Lower lobe of right lung (tissue), 2 donors: ENCODE data around the gene RFTN1. TPM values are rescaled to one million over a fixed set of nuclear protein-coding genes. Genes with fewer than 3 reads are reported as not detected.

ENCODE experiments used
- ATAC-seq, 2 donors: fragments of 200-7000 bp; cut with Tn5 transposase; one replicate each; pipeline ENCODE4 v1.9.1; 2020 to 2022; ENCODE audit warnings: mild to moderate bottlenecking in 2 of 2, moderate library complexity in 2 of 2
- DNase-seq: peaks from one replicate; pipeline ENCODE4 v3.0.0-alpha.2; 2020
- H3K27ac ChIP-seq: fragments of 200-600 bp; one replicate; pipeline ENCODE4 v1.8.0; 2022
- H3K27me3 ChIP-seq: fragments of 200-600 bp; one replicate; pipeline ENCODE4 v1.8.0; 2022; ENCODE audit warnings: low read depth
- H3K36me3 ChIP-seq: fragments of 200-600 bp; one replicate; pipeline ENCODE4 v1.8.0; 2022; ENCODE audit warnings: mild to moderate bottlenecking
- H3K4me1 ChIP-seq: fragments of 200-600 bp; one replicate; pipeline ENCODE4 v1.8.0; 2022
- H3K4me3 ChIP-seq: fragments of 200-600 bp; one replicate; pipeline ENCODE4 v1.8.0; 2022; ENCODE audit warnings: mild to moderate bottlenecking
- H3K9me3 ChIP-seq: fragments of 200-600 bp; one replicate; pipeline ENCODE4 v1.8.0; 2022
- CTCF ChIP-seq: fragments of 200-600 bp; IDR thresholded peaks from one replicate; pipeline ENCODE4 v1.8.0; 2022; ENCODE audit warnings: antibody characterized with exemption, mild to moderate bottlenecking
- intact Hi-C: fragments of 100-400 bp; cut with DNase I; formaldehyde crosslinking; loops from one replicate; pipeline ENCODE4 v1.11.0; 2022
- total RNA-seq: library from RNA; stranded (reverse); fragmentation: NEBNext Ultra II Directional; extraction: Animal tissue kit (Norgen Biotek cat#: 25700); gene quantifications from one replicate; pipeline ENCODE4 v1.2.1, GENCODE V29; 2021
- donor health status: DM: no; HTN: yes; CAD: no; lungs with severe emphysema.

The RFTN1 gene
- total RNA-seq, 1 donor from 2014 or later = 58.2 TPM

GRCh38 chr3:16395212-16395611 lies 118.3 kb downstream of the RFTN1 start:
- H3K36me3 ChIP-seq = no peaks in the 10 kb centered on the region
- H3K4me3 ChIP-seq = no peak overlapping the region
- no peak for ATAC-seq
- peaks cover 22% of the 10 kb centered on the region for H3K4me1 ChIP-seq
- intact Hi-C loops = no loop called here
- no peak for DNase-seq
- no peak for TF ChIP-seq CTCF
- H3K27ac ChIP-seq = no peak overlapping the region
- H3K27me3 ChIP-seq = no peaks in the 10 kb centered on the region
- no peaks in the 10 kb centered on the region for H3K9me3 ChIP-seq

GRCh38 chr3:16394639-16395038 lies 118.9 kb downstream of the RFTN1 start:
- H3K4me3 ChIP-seq = no peak overlapping the region
- no peak overlapping the region for H3K27ac ChIP-seq
- H3K27me3 ChIP-seq = no peaks in the 10 kb centered on the region
- no peak for TF ChIP-seq CTCF
- no peaks in the 10 kb centered on the region for H3K9me3 ChIP-seq
- intact Hi-C loops = no loop called here
- ATAC-seq = no peak
- no peak for DNase-seq
- H3K36me3 ChIP-seq = no peaks in the 10 kb centered on the region
- peaks cover 16% of the 10 kb centered on the region for H3K4me1 ChIP-seq

- Histone ChIP-seq H3K27ac (no peak overlapping the region), H3K4me1 (peaks cover 16% of the 10 kb centered on the region), H3K9me3 (no peaks in the 10 kb centered on the region), H3K4me3 (no peak overlapping the region), H3K36me3 (no peaks in the 10 kb centered on the region), H3K27me3 (no peaks in the 10 kb centered on the region)
- ATAC-seq (no peak), DNase-seq (no peak)
- intact Hi-C loops = no loop called here
- no peak for TF ChIP-seq CTCF
Measured at GRCh38 chr3:16392717-16393116, 120.8 kb downstream of the RFTN1 start.

GRCh38 chr3:16392065-16392464 lies 121.4 kb downstream of the RFTN1 start:
- no peaks in the 10 kb centered on the region for H3K27me3 ChIP-seq
- no peak for DNase-seq
- H3K36me3 ChIP-seq = no peaks in the 10 kb centered on the region
- H3K4me3 ChIP-seq = no peak overlapping the region
- no peak for TF ChIP-seq CTCF
- intact Hi-C loops = no loop called here
- H3K27ac ChIP-seq = no peak overlapping the region
- no peak for ATAC-seq
- no peaks in the 10 kb centered on the region for H3K9me3 ChIP-seq
- H3K4me1 ChIP-seq = peaks cover 16% of the 10 kb centered on the region

- H3K27me3 ChIP-seq = no peaks in the 10 kb centered on the region
- DNase-seq (no peak), ATAC-seq (no peak)
- no peak overlapping the region for H3K4me3 ChIP-seq
- no peak for TF ChIP-seq CTCF
- no peaks in the 10 kb centered on the region for H3K36me3 ChIP-seq
- H3K27ac ChIP-seq = no peak overlapping the region
- no peaks in the 10 kb centered on the region for H3K9me3 ChIP-seq
- intact Hi-C loops = no loop called here
- H3K4me1 ChIP-seq = peaks cover 11% of the 10 kb centered on the region
Measured at GRCh38 chr3:16390581-16390980, 122.9 kb downstream of the RFTN1 start.
